Astrocyte of the spinal cord (primary cell): ENCODE data around the gene ELK4.

Source experiments
- DNase-seq: peaks from one replicate; pipeline ENCODE4 v3.0.0; 2011; ENCODE audit warnings: low read depth, low spot score
- H3K4me3 ChIP-seq: 2 replicates; pipeline ENCODE4 v1.5.1; 2011; ENCODE audit warnings: low read depth, mild to moderate bottlenecking, low read length, moderate library complexity
- in situ Hi-C: cut with HindIII; loops from 2 replicates; pipeline ENCODE4 v1.10.0; 2017; ENCODE audit warnings: low sequenced_read_pairs
- TF ChIP-seq, protein P1 (sequence below): IDR thresholded peaks from 2 replicates; pipeline ENCODE4 v1.5.1; 2012; ENCODE audit warnings: low read depth, mild to moderate bottlenecking, low read length, inconsistent platforms

Gene ELK4

DNA sequence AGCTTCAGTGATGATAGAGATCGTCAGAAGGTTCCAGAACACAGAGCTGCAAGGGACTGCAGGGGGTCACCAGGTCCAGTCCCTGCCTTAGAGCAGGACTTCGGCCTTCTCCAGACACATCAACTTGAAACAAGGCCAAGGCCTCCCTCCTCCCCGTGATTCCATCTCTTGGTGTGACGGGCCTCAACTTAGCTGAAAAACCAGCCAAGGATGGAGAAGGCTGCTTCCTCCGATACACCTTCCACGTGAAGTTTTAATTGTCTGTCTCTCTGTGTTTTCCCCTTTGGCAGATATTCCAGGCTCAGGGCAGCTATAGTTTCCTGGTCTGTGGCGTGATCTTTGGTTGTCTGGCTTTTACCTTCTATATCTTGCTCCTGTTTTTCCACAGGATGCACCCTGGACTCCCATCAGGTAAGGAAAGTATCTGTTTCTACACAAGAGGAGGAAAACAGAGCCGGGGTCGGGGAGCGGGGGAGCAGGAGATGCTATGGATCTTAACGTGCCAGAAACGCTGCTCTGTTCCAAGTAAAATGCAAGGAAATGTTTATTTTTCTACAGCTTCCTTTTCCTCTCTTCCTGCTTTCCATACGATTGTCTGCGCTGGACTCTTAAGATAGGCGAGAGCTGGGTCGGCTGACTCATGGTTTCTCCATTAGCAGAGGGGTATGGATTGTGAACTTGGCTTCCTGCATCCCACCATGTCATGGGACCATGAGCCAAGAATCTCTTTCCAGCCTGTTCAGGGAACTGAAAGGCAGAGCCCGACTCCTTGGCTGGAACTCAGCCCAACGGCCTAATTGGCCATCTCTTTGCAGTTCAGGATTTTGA lies 32.8 kb downstream of the ELK4 start:
- in situ Hi-C loops: no loop called here
- peak; percentile 95 for DNase-seq
- TF ChIP-seq, protein P1, sequence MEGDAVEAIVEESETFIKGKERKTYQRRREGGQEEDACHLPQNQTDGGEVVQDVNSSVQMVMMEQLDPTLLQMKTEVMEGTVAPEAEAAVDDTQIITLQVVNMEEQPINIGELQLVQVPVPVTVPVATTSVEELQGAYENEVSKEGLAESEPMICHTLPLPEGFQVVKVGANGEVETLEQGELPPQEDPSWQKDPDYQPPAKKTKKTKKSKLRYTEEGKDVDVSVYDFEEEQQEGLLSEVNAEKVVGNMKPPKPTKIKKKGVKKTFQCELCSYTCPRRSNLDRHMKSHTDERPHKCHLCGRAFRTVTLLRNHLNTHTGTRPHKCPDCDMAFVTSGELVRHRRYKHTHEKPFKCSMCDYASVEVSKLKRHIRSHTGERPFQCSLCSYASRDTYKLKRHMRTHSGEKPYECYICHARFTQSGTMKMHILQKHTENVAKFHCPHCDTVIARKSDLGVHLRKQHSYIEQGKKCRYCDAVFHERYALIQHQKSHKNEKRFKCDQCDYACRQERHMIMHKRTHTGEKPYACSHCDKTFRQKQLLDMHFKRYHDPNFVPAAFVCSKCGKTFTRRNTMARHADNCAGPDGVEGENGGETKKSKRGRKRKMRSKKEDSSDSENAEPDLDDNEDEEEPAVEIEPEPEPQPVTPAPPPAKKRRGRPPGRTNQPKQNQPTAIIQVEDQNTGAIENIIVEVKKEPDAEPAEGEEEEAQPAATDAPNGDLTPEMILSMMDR: no peak
- no peak overlapping the region for H3K4me3 ChIP-seq

DNA sequence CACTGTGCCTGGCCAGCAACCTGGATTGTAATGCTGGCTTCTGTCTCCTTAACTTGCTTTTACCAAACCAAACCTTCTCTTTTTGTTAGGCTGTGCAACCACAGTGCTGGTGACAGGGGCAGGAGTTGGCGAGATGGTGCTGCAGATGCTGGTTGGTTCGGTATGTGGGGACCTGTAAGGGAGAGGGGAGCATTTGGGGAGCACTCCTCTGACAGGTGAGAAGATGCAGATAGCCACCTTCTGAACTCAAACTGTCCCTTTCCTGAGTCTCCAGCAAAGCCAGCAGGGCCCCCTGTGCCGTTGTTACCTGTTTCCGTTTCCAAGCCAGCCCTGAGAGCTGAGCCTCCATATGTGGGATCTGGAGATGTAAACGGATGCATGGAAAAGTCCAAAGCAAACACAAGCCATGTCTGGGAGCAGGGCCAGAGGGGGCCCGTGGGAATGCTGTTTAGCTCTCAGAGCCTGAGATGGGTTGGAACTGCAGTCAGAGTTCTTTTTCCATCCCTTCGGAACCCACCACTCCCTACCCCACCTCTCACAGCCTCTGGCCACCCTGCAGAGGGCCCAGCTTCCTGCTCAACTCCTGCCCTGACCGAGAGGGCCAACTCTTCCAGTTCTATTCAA lies 34.0 kb downstream of the ELK4 start:
- in situ Hi-C loops: no loop called here
- H3K4me3 ChIP-seq: no peak overlapping the region
- no peak for DNase-seq
- TF ChIP-seq, protein P1: no peak

DNA sequence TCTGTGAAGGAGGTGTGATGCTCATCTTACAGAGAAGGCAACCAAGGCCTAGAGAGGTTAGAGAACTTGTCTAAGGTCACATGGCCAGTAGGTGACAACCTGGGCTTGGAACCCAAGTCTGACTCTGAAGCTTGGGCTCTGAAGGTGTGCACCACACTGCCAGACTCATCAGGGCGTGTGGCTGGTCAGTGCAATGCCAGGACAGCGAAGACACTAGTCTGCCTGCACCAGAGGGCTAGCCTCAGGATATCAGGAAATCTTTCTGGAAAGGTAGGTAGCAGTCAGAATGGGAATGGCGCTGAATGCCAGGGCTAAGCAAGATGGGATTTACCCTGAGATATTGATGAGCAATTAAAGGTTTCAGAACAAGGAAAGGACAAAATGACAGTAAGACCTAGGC lies 34.9 kb downstream of the ELK4 start:
- in situ Hi-C loops: no loop called here
- H3K4me3 ChIP-seq: no peak overlapping the region
- TF ChIP-seq, protein P1: no peak
- no peak for DNase-seq

DNA sequence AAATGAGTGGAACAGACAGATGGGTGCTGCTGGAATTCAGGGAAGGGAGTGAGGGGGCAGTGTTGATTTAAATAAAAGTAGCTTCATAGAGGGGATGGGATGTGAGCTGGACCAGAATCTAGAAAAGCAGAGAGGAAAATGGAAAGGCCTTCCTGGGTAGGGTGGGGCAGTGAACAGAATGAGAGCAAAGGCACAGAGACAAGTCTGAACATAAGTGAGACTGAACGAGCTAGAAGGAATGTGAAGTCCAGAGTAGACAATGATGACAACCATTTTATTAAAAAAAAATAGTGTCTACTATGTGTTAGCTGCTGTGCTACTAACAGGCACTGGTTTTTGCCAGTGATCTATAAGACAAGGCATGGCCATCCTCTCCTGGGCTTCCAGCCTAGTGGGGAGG lies 36.0 kb downstream of the ELK4 start:
- DNase-seq: no peak
- H3K4me3 ChIP-seq: no peak overlapping the region
- TF ChIP-seq, protein P1: no peak
- in situ Hi-C loops: no loop called here

DNA sequence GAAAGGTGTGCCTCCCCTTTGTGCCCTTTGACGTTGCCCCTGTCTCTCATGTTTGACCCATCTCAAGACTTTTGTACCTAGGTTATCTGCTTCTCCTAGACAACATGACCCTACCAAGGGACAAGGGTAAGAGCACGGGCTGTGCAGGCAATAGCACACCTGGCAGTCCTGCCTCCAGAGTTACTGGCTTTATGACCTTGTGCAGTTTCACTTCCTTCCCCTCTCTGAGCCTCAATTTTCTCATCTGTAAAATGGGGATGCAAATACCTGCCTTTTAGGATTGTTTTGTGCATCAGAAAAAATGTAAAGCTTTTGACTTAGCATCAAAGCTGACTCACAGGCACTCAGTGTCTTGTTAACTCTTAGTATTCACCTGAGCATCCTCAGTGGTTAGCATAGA lies 36.4 kb downstream of the ELK4 start:
- DNase-seq: no peak
- in situ Hi-C loops: no loop called here
- TF ChIP-seq, protein P1: no peak
- H3K4me3 ChIP-seq: no peak overlapping the region

DNA sequence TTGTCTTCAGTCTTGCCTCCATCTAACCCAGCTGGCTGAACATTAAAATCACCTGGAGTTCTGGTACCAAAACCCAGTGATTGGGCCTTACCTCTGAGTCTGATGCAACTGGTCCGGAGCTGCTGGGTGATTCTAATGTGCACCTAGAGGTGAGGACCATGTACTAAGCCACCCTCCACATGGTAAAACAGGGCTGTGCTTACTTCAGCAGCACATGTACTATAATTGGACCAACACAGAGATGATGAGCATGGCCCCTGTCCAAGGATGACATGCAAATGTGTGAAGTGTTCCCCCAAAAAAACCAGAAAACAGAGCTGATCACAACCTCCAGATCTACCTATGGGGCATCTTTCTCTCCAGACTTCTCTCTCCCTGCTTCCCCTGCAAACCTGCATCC lies 37.0 kb downstream of the ELK4 start:
- no peak overlapping the region for H3K4me3 ChIP-seq
- TF ChIP-seq, protein P1: no peak
- in situ Hi-C loops: no loop called here
- no peak for DNase-seq
